Activated CD8-positive, alpha-beta T cell treated with anti-CD3 and anti-CD28 coated beads for 36 hours (primary cell): Measurements from ENCODE around the gene C8A. TPM values are rescaled to one million over a fixed set of nuclear protein-coding genes. Genes with fewer than 3 reads are reported as not detected.

Experiments
- ATAC-seq: fragments of 200-7000 bp; cut with Tn5 transposase; one replicate; pipeline ENCODE4 v1.10.0; 2021; ENCODE audit warnings: mild to moderate bottlenecking, moderate library complexity
- CTCF ChIA-PET: fragments of 350-600 bp; sonication (Branson Sonifier 250); formaldehyde crosslinking; loops from one replicate; lab custom pipeline; 2021; ENCODE audit warnings: antibody characterized with exemption; lab: Charles Lee
- POLR2A ChIA-PET: fragments of 350-600 bp; sonication (Branson Sonifier 250); formaldehyde crosslinking; loops from one replicate; lab custom pipeline; 2021; ENCODE audit warnings: antibody characterized with exemption; lab: Charles Lee
- DNase-seq: peaks from one replicate; pipeline ENCODE4 v3.0.0-alpha.2; 2020
- H3K27ac Mint-ChIP-seq: one replicate; pipeline ENCODE4 v1.8.0; 2021; ENCODE audit warnings: mild to moderate bottlenecking, mixed read lengths
- H3K27me3 Mint-ChIP-seq: one replicate; pipeline ENCODE4 v1.8.0; 2021; ENCODE audit warnings: mixed read lengths
- H3K36me3 Mint-ChIP-seq: one replicate; pipeline ENCODE4 v1.8.0; 2021; ENCODE audit warnings: low read depth, mixed read lengths
- H3K4me1 Mint-ChIP-seq: one replicate; pipeline ENCODE4 v1.8.0; 2021; ENCODE audit warnings: low read depth, mixed read lengths
- H3K4me3 Mint-ChIP-seq: one replicate; pipeline ENCODE4 v1.8.0; 2021; ENCODE audit warnings: mild to moderate bottlenecking, moderate library complexity, mixed read lengths
- H3K9me3 Mint-ChIP-seq: one replicate; pipeline ENCODE4 v1.8.0; 2021; ENCODE audit warnings: mixed read lengths
- CTCF ChIP-seq: fragments of 200-600 bp; IDR thresholded peaks from one replicate; pipeline ENCODE4 v1.8.0; 2022; ENCODE audit warnings: antibody characterized with exemption, mild to moderate bottlenecking
- intact Hi-C: fragments of 100-400 bp; cut with micrococcal nuclease; formaldehyde crosslinking; loops from one replicate; pipeline ENCODE4 v1.10.0; 2022
- total RNA-seq, 2 experiments: library from RNA; stranded (reverse); gene quantifications; one replicate each; pipeline ENCODE4 v1.2.3, GENCODE V29; 2021

The C8A gene
- total RNA-seq, 2 experiments from 2014 or later, result not detected

- DNase-seq (no peak), ATAC-seq (no peak)
- no peak overlapping the region for H3K4me3 Mint-ChIP-seq
- H3K36me3 Mint-ChIP-seq, result no peaks in the 10 kb centered on the region
- CTCF ChIA-PET, result no interaction called here
- no peaks in the 10 kb centered on the region for H3K4me1 Mint-ChIP-seq
- H3K27me3 Mint-ChIP-seq, result peaks cover 9% of the 10 kb centered on the region
- intact Hi-C loops, result no loop called here
- no peak for TF ChIP-seq CTCF
- no peaks in the 10 kb centered on the region for H3K9me3 Mint-ChIP-seq
- POLR2A ChIA-PET, result no interaction called here
- H3K27ac Mint-ChIP-seq, result no peak overlapping the region
Observed at GRCh38 chr1:56934430-56935060, 79.9 kb downstream of the C8A start.

- no peak for TF ChIP-seq CTCF
- no peaks in the 10 kb centered on the region for H3K4me1 Mint-ChIP-seq
- H3K4me3 Mint-ChIP-seq, result no peak overlapping the region
- ATAC-seq (no peak), DNase-seq (no peak)
- no peak overlapping the region for H3K27ac Mint-ChIP-seq
- H3K27me3 Mint-ChIP-seq, result peaks cover 5% of the 10 kb centered on the region
- intact Hi-C loops, result no loop called here
- no peaks in the 10 kb centered on the region for H3K36me3 Mint-ChIP-seq
- CTCF ChIA-PET, result no interaction called here
- H3K9me3 Mint-ChIP-seq, result no peaks in the 10 kb centered on the region
- POLR2A ChIA-PET, result no interaction called here
Observed at GRCh38 chr1:56938646-56939045, 84.0 kb downstream of the C8A start.

GRCh38 chr1:56939209-56939608, 84.6 kb downstream of the C8A start:
- Mint-ChIP-seq H3K36me3 (no peaks in the 10 kb centered on the region), H3K27ac (no peak overlapping the region), H3K9me3 (no peaks in the 10 kb centered on the region), H3K4me1 (no peaks in the 10 kb centered on the region), H3K4me3 (no peak overlapping the region), H3K27me3 (peaks cover 5% of the 10 kb centered on the region)
- intact Hi-C loops, result no loop called here
- POLR2A ChIA-PET, result no interaction called here
- ATAC-seq (no peak), DNase-seq (no peak)
- TF ChIP-seq CTCF, result no peak
- CTCF ChIA-PET, result no interaction called here

GRCh38 chr1:56940039-56940438, 85.4 kb downstream of the C8A start:
- CTCF ChIA-PET, result no interaction called here
- Mint-ChIP-seq H3K4me1 (no peaks in the 10 kb centered on the region), H3K9me3 (no peaks in the 10 kb centered on the region)

More at GRCh38 chr1:56940039-56940438, 85.4 kb downstream of the C8A start:
- no peak overlapping the region for H3K27ac Mint-ChIP-seq
- DNase-seq (no peak), ATAC-seq (no peak)
- no peak overlapping the region for H3K4me3 Mint-ChIP-seq
- intact Hi-C loops, result no loop called here
- H3K27me3 Mint-ChIP-seq, result peaks cover 5% of the 10 kb centered on the region
- POLR2A ChIA-PET, result no interaction called here
- TF ChIP-seq CTCF, result no peak
- H3K36me3 Mint-ChIP-seq, result no peaks in the 10 kb centered on the region
